ENCODE results near the gene POLRMT. TPM values are rescaled to one million over a fixed set of nuclear protein-coding genes. Genes with fewer than 3 reads are reported as not detected.
"Not testable (repeated sequence)": the region's sequence is repeated elsewhere in the genome, so short reads cannot be mapped to it uniquely, and the experiment has no call there.

POLRMT gene
- total and polyA plus RNA-seq, 4 donors = 16.1 to 76.7 (median 38.4) TPM

DNA sequence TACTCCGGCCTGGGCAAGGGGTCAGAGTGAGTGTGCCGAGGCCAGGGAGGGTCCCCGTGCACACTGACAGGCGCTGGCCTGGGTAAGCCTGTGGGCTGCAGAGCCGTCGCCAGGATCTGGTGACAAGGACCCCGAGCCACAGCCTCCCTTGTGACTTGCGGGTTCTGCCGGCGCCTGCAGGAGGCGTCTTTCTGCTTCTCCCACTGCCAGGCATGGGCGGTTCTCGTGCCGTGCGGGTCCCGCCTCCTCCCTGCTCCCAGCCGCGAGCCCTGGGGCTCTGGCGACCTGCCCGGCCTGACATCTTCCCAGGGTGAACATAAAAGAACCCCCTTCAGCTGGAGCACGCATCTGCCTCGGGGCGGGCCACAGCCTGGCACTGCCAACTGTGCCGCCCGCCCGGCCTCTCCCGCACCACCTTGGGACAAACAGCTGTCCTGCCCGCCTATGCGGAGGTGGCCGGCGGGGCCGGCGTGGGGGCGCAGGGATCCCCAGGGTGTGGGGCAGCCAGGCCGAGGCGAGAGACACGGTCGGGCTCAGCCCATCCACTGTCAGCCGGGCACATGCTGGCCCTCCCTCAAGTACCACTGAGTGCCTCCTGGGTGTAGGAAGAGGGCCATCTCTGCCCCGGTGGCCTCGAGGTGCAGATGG, 45.1 kb downstream of the POLRMT start:
- H3K4me1 ChIP-seq (ENCODE audit: control insufficient read depth in 5 of 5, insufficient read depth in 5 of 5, low read length in 5 of 5) = peaks cover 0 to 15% (median 0%) of the 10 kb centered on the region in 5 donors
- TF ChIP-seq, protein P1, sequence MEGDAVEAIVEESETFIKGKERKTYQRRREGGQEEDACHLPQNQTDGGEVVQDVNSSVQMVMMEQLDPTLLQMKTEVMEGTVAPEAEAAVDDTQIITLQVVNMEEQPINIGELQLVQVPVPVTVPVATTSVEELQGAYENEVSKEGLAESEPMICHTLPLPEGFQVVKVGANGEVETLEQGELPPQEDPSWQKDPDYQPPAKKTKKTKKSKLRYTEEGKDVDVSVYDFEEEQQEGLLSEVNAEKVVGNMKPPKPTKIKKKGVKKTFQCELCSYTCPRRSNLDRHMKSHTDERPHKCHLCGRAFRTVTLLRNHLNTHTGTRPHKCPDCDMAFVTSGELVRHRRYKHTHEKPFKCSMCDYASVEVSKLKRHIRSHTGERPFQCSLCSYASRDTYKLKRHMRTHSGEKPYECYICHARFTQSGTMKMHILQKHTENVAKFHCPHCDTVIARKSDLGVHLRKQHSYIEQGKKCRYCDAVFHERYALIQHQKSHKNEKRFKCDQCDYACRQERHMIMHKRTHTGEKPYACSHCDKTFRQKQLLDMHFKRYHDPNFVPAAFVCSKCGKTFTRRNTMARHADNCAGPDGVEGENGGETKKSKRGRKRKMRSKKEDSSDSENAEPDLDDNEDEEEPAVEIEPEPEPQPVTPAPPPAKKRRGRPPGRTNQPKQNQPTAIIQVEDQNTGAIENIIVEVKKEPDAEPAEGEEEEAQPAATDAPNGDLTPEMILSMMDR (IDR thresholded peaks at IDR 0.05; ENCODE audit: control extremely low read depth, extremely low read depth) = peak; percentile 9
- H3K9ac ChIP-seq (ENCODE audit: insufficient read depth in 1 of 2, low read length in 2 of 2) = no peak overlapping the region
- peaks cover 7 to 23% (median 18%) of the 10 kb centered on the region in 3 donors for H3K27me3 ChIP-seq (ENCODE audit: control insufficient read depth in 3 of 3, insufficient read depth in 3 of 3, low read length in 2 of 3)
- ATAC-seq (ENCODE audit: insufficient read depth, low FRiP score) (no peak), DNase-seq (peak; percentile 72 to 84 (median 78))
- peaks cover 0 to 4% (median 2%) of the 10 kb centered on the region in 4 donors for H3K36me3 ChIP-seq (ENCODE audit: control insufficient read depth in 4 of 4, insufficient read depth in 4 of 4, low read length in 4 of 4)
- WGBS, 2 donors = 5 to 7% methylated on average over 37 to 41 of the region's 41 CpGs
- H3K4me3 ChIP-seq = no peak overlapping the region
- H3K27ac ChIP-seq (ENCODE audit: low read depth in 1 of 2, low read length in 1 of 2) = peak overlapping the region in 1 of 2 donors; percentile 0
- H3K9me3 ChIP-seq (ENCODE audit: control insufficient read depth in 4 of 4, insufficient read depth in 3 of 4, low read length in 3 of 4) = peaks cover 0 to 5% (median 0%) of the 10 kb centered on the region in 4 donors

DNA sequence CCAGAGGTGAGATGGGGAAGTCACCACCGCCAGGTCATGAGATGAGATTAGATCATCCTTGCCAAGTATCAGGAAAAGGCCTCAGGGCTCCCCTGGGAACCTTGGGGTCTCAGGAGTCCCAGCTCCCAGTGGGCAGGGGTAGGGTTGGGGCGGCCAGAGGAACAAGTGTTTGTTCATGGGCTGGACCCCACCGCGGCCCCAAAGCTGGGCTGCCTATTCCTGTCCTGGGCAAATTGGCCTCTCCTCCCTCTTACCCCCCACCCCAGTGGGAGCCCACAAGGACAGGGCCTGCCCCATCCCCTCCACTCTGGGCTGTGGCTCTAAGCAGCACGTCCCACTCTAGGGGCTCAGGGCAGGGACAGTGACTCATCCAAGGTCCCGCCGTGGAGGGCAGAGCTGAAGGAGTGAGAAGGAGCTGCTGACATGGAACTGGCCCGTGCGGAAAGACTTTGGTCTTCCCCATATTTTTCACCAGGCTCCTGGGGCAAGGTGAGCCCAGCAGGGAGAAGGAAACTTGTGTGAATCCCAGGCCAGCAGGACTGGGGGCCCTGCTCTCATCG, 47.7 kb downstream of the POLRMT start:
- Histone ChIP-seq H3K27ac (ENCODE audit: low read depth in 1 of 2, low read length in 1 of 2) (no peak overlapping the region), H3K9me3 (ENCODE audit: control insufficient read depth in 4 of 4, insufficient read depth in 3 of 4, low read length in 3 of 4) (no peaks in the 10 kb centered on the region), H3K4me1 (ENCODE audit: control insufficient read depth in 5 of 5, insufficient read depth in 5 of 5, low read length in 5 of 5) (peaks cover 0 to 11% (median 0%) of the 10 kb centered on the region in 5 donors), H3K36me3 (ENCODE audit: control insufficient read depth in 4 of 4, insufficient read depth in 4 of 4, low read length in 4 of 4) (peaks cover 2 to 27% (median 7%) of the 10 kb centered on the region in 4 donors), H3K4me3 (no peak overlapping the region), H3K9ac (ENCODE audit: insufficient read depth in 1 of 2, low read length in 2 of 2) (no peak overlapping the region), H3K27me3 (ENCODE audit: control insufficient read depth in 3 of 3, insufficient read depth in 3 of 3, low read length in 2 of 3) (peaks cover under 1 to 10% (median 7%) of the 10 kb centered on the region in 3 donors)
- ATAC-seq (ENCODE audit: insufficient read depth, low FRiP score) (no peak), DNase-seq (no peak)
- WGBS, 2 donors = 71 to 77% methylated on average over 10 of the region's 10 CpGs
- TF ChIP-seq, protein P1 (IDR thresholded peaks at IDR 0.05; ENCODE audit: control extremely low read depth, extremely low read depth) = no peak

DNA sequence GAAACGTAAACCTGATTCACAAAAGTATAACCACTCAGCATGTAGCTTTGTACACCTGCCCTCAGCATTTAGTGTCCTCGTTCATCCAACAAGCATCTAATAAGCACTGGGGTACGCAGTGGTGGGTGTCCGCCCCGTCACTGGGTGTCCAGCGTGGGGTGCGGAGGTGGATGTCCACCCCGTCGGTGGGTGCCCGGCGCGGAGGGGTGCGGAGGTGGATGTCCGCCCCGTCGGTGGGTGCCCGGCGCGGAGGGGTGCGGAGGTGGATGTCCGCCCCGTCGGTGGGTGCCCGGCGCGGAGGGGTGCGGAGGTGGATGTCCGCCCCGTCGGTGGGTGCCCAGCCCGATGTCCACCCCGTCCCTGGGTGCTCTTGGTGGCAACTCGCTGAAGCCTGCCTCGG, 48.2 kb downstream of the POLRMT start:
- not testable (repeated sequence) for H3K4me3 ChIP-seq; H3K27ac ChIP-seq (ENCODE audit: low read depth in 1 of 2, low read length in 1 of 2); H3K27me3 ChIP-seq (ENCODE audit: control insufficient read depth in 3 of 3, insufficient read depth in 3 of 3, low read length in 2 of 3); DNase-seq; H3K9me3 ChIP-seq (ENCODE audit: control insufficient read depth in 4 of 4, insufficient read depth in 3 of 4, low read length in 3 of 4); ATAC-seq (ENCODE audit: insufficient read depth, low FRiP score); H3K9ac ChIP-seq (ENCODE audit: insufficient read depth in 1 of 2, low read length in 2 of 2)
- H3K36me3 ChIP-seq (ENCODE audit: control insufficient read depth in 4 of 4, insufficient read depth in 4 of 4, low read length in 4 of 4) = peaks cover 2 to 32% (median 7%) of the 10 kb centered on the region in 4 donors
- WGBS, 2 donors = 85 to 86% methylated on average over 31 to 34 of the region's 34 CpGs
- H3K4me1 ChIP-seq (ENCODE audit: control insufficient read depth in 5 of 5, insufficient read depth in 5 of 5, low read length in 5 of 5) = peaks cover 0 to 11% (median 0%) of the 10 kb centered on the region in 5 donors

DNA sequence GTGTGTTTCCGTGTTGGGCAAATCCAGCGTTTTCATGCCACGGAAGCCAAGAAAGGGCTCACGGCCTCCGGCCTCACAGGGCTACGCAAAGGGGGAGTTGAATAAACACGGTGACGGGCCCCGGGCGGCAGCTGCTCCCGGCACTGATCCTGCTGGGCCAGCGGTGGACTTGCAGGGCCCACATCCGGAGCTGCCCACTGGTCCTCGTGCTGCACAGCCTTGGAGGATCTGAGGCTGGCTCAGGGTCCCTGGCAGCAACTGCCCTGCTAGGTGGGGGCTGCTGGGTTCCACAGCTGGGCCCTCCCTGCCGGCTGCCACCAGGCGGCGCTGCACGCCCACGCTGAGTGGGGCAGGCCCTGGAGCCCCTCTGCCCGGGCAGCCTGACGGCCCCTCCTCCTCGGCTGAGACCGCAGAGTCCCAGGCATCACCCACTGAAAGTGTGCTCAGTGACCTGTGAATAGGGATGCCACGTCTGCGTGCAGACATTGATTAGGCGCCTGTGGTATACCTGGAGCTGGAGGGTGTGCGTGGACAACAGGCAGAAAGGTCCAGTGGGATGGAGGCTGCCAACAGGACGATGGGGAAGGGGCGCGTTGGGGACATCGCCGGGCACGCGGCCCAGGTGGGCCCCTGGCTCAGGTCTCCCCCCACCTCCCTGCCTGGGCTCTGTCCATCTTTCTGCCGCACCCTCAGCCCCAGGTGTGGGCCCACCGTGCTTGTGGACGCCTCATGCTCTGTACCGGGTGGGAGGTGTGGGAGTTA, 48.9 kb downstream of the POLRMT start:
- no peak overlapping the region for H3K9ac ChIP-seq (ENCODE audit: insufficient read depth in 1 of 2, low read length in 2 of 2)
- H3K27ac ChIP-seq (ENCODE audit: low read depth in 1 of 2, low read length in 1 of 2) = no peak overlapping the region
- TF ChIP-seq, protein P1 (IDR thresholded peaks at IDR 0.05; ENCODE audit: control extremely low read depth, extremely low read depth) = peak; percentile 52
- H3K4me3 ChIP-seq = no peak overlapping the region
- no peaks in the 10 kb centered on the region for H3K9me3 ChIP-seq (ENCODE audit: control insufficient read depth in 4 of 4, insufficient read depth in 3 of 4, low read length in 3 of 4)
- H3K27me3 ChIP-seq (ENCODE audit: control insufficient read depth in 3 of 3, insufficient read depth in 3 of 3, low read length in 2 of 3) = peaks cover 0 to 10% (median 7%) of the 10 kb centered on the region in 3 donors
- H3K36me3 ChIP-seq (ENCODE audit: control insufficient read depth in 4 of 4, insufficient read depth in 4 of 4, low read length in 4 of 4) = peaks cover 2 to 39% (median 7%) of the 10 kb centered on the region in 4 donors
- DNase-seq (peak; percentile 40 to 72 (median 55)), ATAC-seq (ENCODE audit: insufficient read depth, low FRiP score) (no peak)
- 28 to 35% methylated on average over 38 of the region's 38 CpGs for WGBS, 2 donors
- H3K4me1 ChIP-seq (ENCODE audit: control insufficient read depth in 5 of 5, insufficient read depth in 5 of 5, low read length in 5 of 5) = peaks cover 0 to 11% (median 0%) of the 10 kb centered on the region in 5 donors
